ENCODE measurements around the gene MYH7. TPM values are rescaled to one million over a fixed set of nuclear protein-coding genes. Genes with fewer than 3 reads are reported as not detected.
"Not testable (repeated sequence)": the region's sequence is repeated elsewhere in the genome, so short reads cannot be mapped to it uniquely, and the experiment has no call there.

The MYH7 gene
- polyA plus RNA-seq, 3 donors, result 0.40 to 0.62 (median 0.56) TPM

GRCh38 chr14:23407516-23408306 is 27.7 kb downstream of the MYH7 start, which contains the start of gene MYH6:
Gene MYH6, minus strand, starts transcription at chr14:23408273. Its CDS starts 1,050 bp downstream, at chr14:23407223.
- DNase-seq, result no peak

GRCh38 chr14:23406725-23407355 is 28.6 kb downstream of the MYH7 start:
- DNase-seq, result no peak

- no peak for DNase-seq
Observed at GRCh38 chr14:23406244-23406643, 29.2 kb downstream of the MYH7 start.

GRCh38 chr14:23405516-23406025 is 29.9 kb downstream of the MYH7 start:
- no peak for DNase-seq

GRCh38 chr14:23405096-23405495 is 30.4 kb downstream of the MYH7 start:
- no peak for DNase-seq

GRCh38 chr14:23404331-23404900 is 31.0 kb downstream of the MYH7 start:
- no peak for DNase-seq

- DNase-seq, result no peak
Observed at GRCh38 chr14:23403908-23404307, 31.6 kb downstream of the MYH7 start.

GRCh38 chr14:23403139-23403438 is 32.4 kb downstream of the MYH7 start:
- DNase-seq, result no peak

GRCh38 chr14:23402296-23403138 is 32.9 kb downstream of the MYH7 start:
- no peak for DNase-seq

GRCh38 chr14:23401291-23401690 is 34.2 kb downstream of the MYH7 start:
- no peak for DNase-seq

- DNase-seq, result not testable (repeated sequence)
Observed at GRCh38 chr14:23400496-23401149, 34.8 kb downstream of the MYH7 start.

- peak; percentile 17 for DNase-seq
Observed at GRCh38 chr14:23399591-23399990, 35.9 kb downstream of the MYH7 start.

- DNase-seq, result no peak
Observed at GRCh38 chr14:23399136-23399535, 36.3 kb downstream of the MYH7 start.

- DNase-seq, result no peak
Observed at GRCh38 chr14:23398348-23398747, 37.1 kb downstream of the MYH7 start.

GRCh38 chr14:23396781-23397407 is 38.6 kb downstream of the MYH7 start:
- DNase-seq, result no peak

- no peak for DNase-seq
Observed at GRCh38 chr14:23396126-23396525, 39.3 kb downstream of the MYH7 start.

GRCh38 chr14:23392613-23393012 is 42.8 kb downstream of the MYH7 start:
- DNase-seq, result no peak

GRCh38 chr14:23389871-23390270 is 45.6 kb downstream of the MYH7 start:
- DNase-seq, result not testable (repeated sequence)

- no peak for DNase-seq
Observed at GRCh38 chr14:23389396-23389795, 46.1 kb downstream of the MYH7 start.

GRCh38 chr14:23388996-23389395 is 46.5 kb downstream of the MYH7 start:
- no peak for DNase-seq
